ENCODE measurements around the gene TDP2. TPM values are rescaled to one million over a fixed set of nuclear protein-coding genes. Genes with fewer than 3 reads are reported as not detected.
"Not testable (repeated sequence)": the region's sequence is repeated elsewhere in the genome, so short reads cannot be mapped to it uniquely, and the experiment has no call there.

TDP2 gene
- total RNA-seq, 1 donor from 2014 or later: 56.9 TPM

- peaks cover 2% of the 10 kb centered on the region for H3K9me3 Mint-ChIP-seq (ENCODE audit: unreplicated experiment)
- H3K4me1 Mint-ChIP-seq (ENCODE audit: low read depth, unreplicated experiment): no peaks in the 10 kb centered on the region
- H3K36me3 Mint-ChIP-seq (ENCODE audit: unreplicated experiment): no peaks in the 10 kb centered on the region
- DNase-seq: no peak
- no peak overlapping the region for H3K27ac Mint-ChIP-seq (ENCODE audit: unreplicated experiment)
- TF ChIP-seq CTCF (IDR thresholded peaks at IDR 0.05; ENCODE audit: partially characterized antibody, unreplicated experiment): no peak
- H3K27me3 Mint-ChIP-seq (ENCODE audit: unreplicated experiment): no peaks in the 10 kb centered on the region
- H3K4me3 Mint-ChIP-seq (ENCODE audit: unreplicated experiment): no peak overlapping the region
Measured at GRCh38 chr6:24704468-24704867, 37.8 kb upstream of the TDP2 start.

GRCh38 chr6:24702720-24703282 is 36.1 kb upstream of the TDP2 start:
- Mint-ChIP-seq H3K9me3 (ENCODE audit: unreplicated experiment) (peaks cover 2% of the 10 kb centered on the region), H3K27me3 (ENCODE audit: unreplicated experiment) (no peaks in the 10 kb centered on the region), H3K4me3 (ENCODE audit: unreplicated experiment) (no peak overlapping the region), H3K4me1 (ENCODE audit: low read depth, unreplicated experiment) (no peaks in the 10 kb centered on the region), H3K27ac (ENCODE audit: unreplicated experiment) (no peak overlapping the region), H3K36me3 (ENCODE audit: unreplicated experiment) (no peaks in the 10 kb centered on the region)
- no peak for TF ChIP-seq CTCF (IDR thresholded peaks at IDR 0.05; ENCODE audit: partially characterized antibody, unreplicated experiment)
- no peak for DNase-seq

GRCh38 chr6:24699521-24700359 is 33.0 kb upstream of the TDP2 start:
- H3K9me3 Mint-ChIP-seq (ENCODE audit: unreplicated experiment): no peaks in the 10 kb centered on the region
- H3K27me3 Mint-ChIP-seq (ENCODE audit: unreplicated experiment): no peaks in the 10 kb centered on the region
- H3K4me1 Mint-ChIP-seq (ENCODE audit: low read depth, unreplicated experiment): no peaks in the 10 kb centered on the region
- H3K4me3 Mint-ChIP-seq (ENCODE audit: unreplicated experiment): no peak overlapping the region
- H3K36me3 Mint-ChIP-seq (ENCODE audit: unreplicated experiment): no peaks in the 10 kb centered on the region
- no peak for DNase-seq
- no peak overlapping the region for H3K27ac Mint-ChIP-seq (ENCODE audit: unreplicated experiment)
- no peak for TF ChIP-seq CTCF (IDR thresholded peaks at IDR 0.05; ENCODE audit: partially characterized antibody, unreplicated experiment)

- no peak for TF ChIP-seq CTCF (IDR thresholded peaks at IDR 0.05; ENCODE audit: partially characterized antibody, unreplicated experiment)
- Mint-ChIP-seq H3K9me3 (ENCODE audit: unreplicated experiment) (peaks cover 4% of the 10 kb centered on the region), H3K4me1 (ENCODE audit: low read depth, unreplicated experiment) (peaks cover 9% of the 10 kb centered on the region), H3K27ac (ENCODE audit: unreplicated experiment) (no peak overlapping the region), H3K27me3 (ENCODE audit: unreplicated experiment) (peaks cover 2% of the 10 kb centered on the region), H3K36me3 (ENCODE audit: unreplicated experiment) (no peaks in the 10 kb centered on the region), H3K4me3 (ENCODE audit: unreplicated experiment) (no peak overlapping the region)
- no peak for DNase-seq
Measured at GRCh38 chr6:24696097-24696496, 29.4 kb upstream of the TDP2 start.

- not testable (repeated sequence) for H3K36me3 Mint-ChIP-seq (ENCODE audit: unreplicated experiment); H3K27me3 Mint-ChIP-seq (ENCODE audit: unreplicated experiment); H3K4me3 Mint-ChIP-seq (ENCODE audit: unreplicated experiment); H3K27ac Mint-ChIP-seq (ENCODE audit: unreplicated experiment); H3K9me3 Mint-ChIP-seq (ENCODE audit: unreplicated experiment)
- peaks cover 12% of the 10 kb centered on the region for H3K4me1 Mint-ChIP-seq (ENCODE audit: low read depth, unreplicated experiment)
- DNase-seq: peak; percentile 30
Measured at GRCh38 chr6:24695635-24696034, 28.9 kb upstream of the TDP2 start.

All from glutamatergic neuron (in vitro differentiated cells).